CD4-positive, alpha-beta T cell treated with Interferon alpha-2 for 1 hour (primary cell): ENCODE data around the gene RNF220.
"Not testable (repeated sequence)": the region's sequence is repeated elsewhere in the genome, so short reads cannot be mapped to it uniquely, and the experiment has no call there.

Source experiments
- DNase-seq, 2 donors: peaks; one replicate each; pipeline ENCODE4 v3.0.0-alpha.2; 2020 to 2022

The RNF220 gene

DNA sequence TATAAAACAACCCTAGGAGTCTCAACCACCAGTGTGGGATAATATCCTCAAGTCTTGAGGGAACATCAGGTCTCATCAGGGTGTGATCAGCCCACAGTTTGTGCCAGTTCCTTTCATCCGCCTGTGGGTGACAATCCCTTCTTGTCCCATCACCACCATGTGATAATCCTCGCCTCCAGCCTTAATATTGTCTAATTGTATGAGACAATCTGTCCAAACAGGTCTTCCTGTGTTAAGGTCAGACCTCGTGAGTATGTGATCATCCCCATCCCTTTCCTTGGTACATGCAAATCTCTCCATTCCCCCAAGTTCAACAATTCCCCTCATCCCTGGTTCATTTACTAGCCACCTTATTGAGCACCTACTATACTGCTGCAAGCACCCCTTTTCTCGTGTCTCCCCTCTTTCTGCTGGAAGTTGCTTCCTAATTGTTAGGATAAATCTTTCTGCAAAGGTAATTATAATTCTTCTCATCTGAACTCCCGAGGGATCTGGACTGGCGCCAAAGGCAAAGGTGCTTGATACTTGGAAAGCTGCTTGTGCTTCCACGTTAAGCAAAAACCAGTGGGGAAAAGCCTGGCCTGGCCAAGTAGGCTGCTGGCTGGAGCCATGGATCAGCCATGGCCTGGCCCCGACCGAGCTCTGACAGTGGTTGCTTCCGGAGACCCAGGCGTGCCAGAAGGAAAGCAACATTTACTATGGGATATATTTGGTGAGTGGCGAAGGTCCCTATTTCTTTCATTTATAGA lies 92.5 kb downstream of the RNF220 start:
- no peak for DNase-seq

DNA sequence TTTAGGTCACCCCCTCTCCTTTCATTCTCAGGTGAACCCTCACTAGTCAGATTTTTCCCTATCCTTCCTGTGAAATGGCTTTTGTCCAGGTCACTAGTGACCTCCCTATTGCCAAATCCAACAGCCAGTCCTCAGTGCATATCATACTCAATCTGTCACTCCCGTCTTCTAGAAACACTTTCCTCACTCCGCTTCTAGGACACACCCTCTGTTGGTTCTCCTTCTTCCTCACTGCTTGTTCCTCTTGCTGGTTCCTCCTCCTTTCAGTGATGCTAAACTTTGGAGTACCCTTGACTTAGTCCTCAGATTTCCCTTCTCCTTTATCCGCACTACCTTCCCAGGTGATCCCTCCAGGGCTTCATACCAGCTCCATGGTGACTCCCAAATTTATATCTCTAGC lies 94.3 kb downstream of the RNF220 start:
- DNase-seq, result no peak

DNA sequence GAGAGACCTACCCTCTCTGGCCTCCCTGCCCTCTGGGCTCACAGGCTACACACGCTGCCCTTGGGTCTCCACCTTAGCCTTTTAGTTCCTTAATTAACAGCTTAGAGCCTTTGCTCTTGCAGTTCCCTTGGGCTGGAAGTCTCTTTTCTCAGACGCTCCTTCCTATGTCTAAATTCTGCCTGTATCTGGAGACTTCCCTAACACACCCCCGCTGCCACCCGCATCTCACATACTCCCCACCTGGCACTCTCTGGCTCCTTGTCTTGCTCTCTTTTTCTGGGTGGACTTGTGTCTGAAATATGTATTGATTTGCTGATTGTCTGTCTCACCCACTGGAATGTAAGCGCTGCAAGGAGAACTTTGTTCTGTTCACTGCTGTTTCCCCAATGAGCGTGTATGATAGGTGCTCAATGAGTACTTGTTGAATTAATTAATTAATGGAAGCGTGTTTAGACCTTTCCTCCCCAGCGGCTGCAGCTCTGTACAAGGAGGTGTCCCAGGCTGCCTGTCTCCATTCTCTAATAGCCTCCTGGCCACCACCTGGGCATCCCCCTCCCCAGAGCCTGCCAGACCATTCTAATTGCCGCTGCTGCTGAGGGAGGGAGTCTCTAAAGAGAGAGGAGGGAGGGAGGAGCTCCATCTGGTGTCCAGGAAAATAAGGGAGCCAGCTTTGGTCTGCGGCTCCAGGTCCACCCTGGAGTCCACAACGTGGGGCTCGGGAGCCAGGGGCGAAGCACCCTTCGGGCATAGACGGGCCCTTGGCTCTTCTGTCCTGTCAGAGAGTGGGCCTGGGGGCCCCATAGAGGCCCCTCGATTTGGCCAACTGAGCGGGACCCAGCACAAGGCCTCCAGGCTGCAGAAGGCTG lies 95.4 kb downstream of the RNF220 start:
- DNase-seq, result no peak

DNA sequence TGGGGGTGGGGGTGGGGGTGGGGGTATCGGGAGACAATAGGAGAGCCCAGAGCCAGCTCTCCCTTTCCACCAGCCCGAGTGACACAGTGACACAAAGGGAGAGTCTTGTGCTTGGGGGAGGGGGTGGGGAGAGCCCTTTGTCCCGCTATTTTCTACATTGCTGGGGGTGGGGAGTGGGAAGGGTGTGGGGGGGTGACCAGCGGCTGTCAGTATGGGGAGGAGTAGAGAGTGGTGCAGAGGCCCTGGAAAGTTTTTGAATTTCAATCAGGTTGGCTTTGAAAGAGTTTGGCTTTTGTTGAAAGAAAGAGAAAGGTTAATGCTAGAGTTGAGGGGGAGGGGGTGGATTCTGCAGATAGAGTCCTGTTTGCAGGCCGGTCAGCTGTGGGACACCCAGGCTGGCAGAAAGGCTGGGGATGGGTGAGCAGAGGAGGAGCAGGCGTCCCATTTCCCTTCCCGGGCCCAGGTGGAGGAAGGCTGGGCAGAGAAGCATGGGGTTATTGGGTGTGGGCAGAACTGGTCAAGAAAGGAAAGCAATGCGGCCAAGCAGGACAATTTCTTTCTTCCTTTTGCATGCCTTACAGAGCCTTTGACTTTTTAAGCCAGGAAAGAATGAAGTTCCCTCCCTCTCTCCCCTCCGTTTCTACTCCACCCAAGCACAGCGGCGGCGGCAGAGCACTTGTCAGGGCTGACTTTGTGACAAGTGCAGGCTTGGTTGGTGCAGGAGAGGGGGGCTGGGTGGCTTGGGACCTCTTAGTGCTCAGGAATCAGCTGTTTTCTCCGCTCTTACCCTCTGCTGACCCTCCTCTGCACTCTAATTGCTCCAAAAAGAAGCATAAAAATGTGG lies 96.2 kb downstream of the RNF220 start:
- no peak for DNase-seq

DNA sequence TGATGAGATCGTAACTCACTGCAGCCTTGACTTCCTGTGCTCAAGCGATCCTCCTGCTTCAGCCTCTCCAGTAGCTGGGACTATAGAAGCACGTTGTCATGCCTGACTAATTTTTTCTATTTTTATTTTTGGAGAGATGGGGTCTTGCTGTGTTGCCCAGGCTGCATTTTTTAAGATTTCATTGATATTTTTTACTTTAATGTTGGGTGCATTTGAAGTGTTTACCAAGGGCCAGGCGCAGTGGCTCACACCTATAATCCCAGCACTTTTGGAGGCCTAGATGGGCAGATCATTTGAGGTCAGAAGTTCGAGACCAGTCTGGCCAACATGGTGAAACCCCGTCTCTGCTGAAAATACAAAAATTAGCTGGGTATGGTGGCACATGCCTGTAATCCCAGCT lies 97.8 kb downstream of the RNF220 start:
- not testable (repeated sequence) for DNase-seq

DNA sequence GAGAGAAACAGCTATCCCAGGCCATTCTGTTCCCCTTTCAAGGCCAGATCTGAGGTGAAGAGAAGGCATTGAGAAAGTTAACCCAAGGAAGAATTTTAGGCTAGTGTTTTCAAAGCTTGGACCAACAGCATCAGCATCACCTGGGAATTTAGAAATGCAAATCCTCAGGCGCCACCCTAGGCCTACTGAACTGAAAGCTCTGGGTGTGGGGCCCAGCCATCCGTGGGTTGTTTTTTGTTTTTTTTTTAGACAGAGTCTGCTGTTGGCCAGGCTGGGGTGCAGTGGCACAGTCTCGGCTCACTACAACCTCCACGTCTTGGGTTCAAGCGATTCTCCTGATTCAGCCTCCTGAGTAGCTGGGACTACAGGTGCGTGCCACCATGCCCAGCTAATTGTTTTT lies 98.6 kb downstream of the RNF220 start:
- DNase-seq, result no peak

DNA sequence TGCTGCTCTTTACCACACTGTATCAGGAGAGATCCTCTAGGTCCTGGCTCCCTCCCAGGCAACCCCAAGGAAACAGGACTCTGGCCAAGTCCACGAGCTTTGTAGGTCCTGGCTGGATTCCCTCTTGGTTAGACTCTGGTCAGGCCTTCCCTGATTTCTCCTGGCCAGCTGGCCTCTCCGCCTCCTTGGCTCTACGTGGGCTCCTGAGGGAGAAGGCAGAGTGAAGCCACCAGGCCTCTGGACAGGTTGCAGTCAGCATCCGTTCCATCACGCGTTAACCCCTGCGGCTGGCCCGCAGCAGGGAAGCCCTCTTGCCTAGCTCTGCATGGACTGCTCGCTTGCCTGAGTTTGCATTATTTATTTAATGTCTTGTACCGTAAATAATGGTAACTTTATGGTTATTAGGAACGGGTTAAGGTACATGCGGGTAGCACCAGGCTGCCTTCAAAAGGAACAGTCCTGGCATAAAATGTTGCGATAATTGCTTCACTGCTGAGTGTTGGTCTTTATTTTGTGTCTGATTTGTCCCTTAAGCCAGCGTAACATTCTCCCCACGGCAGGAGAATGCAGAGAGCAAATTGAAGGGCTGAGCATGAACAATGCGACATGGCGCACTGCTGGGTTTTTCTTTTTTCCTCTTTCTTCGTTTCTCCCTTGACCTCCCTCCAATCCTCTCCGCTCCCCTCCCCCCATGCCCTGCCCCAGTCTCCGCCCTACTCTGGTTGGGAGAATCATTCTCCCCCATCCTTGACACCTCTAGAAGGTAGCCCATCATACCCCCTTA lies 100.3 kb downstream of the RNF220 start:
- no peak for DNase-seq

DNA sequence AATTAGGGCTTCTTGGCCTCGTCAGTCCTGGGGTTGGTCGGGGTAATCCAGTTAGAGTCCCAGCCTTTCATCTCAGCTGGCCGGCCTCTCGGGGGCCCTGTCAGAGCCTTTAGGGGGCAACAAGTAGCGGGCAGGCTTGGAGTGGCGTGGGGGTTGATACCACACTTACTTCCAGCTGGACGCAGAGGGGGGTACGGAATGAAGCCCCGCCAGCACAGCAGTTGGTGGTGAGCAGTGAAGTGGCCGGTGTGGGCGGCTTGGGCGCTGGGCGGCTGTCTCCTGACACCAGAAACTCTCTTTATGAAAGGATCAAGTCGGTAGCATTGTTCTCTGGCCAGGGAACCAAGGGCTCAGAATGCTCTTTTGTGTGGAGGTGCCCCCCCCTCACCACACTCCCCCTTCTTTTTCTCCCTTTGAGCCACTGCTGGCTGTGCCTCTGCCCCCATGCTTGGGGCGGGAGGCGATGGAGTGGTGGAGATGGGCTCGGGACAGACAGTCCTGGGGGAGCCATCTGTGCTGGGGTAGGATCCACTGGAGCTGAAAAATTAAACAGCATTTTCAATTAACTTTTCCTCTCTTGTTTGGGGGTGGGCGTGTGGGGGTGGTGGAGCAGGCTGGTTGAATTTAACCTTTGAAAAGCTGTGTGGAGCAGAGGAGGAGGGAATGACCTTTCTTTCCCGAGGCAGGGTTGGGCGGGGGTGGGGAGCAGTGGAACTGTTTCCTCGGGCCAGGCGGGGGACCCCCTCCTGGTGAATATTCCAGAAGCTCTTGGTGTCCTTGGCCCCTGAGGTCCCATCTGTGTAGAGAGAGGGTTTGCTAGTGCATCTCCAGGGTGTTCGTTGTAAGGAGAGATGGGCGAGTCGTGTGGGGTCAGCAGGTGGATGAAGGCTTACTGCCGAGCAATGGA lies 102.7 kb downstream of the RNF220 start:
- DNase-seq, result no peak

DNA sequence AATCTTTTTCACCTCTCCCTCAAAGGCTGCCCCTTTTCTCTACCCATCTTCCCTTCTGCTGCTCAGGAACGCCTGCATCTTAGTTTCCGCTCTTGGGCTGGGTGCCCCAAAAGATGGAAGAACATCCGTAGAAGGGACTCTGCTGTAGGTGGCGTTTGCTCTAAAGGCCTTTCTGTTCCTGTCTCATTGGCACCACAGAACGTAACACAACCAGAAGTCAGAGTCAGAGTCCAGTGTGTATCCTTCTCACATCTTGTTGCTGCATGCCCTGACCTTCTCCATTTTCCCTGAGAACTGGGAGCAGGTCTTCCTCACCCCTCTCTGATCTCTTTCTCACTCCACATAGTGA lies 103.3 kb downstream of the RNF220 start:
- DNase-seq, result no peak

DNA sequence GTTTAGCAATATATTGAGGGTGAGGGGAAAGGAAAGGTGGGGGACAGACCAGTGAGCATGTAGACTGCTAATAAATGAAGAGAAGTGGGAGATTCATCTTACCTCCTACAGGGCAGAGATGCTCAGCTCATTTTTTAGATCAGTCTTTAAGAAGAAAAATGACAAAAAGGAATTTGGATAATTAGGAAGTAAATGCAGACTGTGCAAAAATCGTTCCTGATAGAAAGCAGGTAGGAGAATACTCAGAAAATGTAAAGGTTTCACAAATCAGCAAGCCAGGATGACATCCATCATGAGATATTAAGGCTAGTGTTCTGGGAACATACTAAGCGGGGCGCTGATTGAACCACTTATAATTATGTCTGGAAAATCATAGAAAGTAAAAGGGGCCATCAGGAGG lies 106.3 kb downstream of the RNF220 start:
- no peak for DNase-seq

DNA sequence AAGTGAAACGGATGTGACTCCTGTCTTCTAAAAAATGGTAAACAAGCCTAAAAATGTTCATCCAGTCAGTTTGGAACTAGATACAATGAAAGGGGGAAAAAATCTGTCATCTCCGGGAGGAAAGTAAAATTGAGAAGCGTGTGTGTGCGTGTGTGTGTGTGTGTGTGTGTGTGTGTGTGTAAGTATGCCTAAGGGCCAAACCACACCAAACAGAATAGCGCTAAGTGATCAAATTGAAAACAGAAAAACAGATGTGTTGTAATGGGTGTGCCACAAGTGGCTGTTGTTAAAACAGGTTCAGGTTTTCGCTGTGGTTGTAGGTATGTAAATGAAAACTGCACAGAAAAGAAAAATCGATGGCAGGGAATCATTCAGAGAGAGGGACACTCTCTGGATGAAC lies 106.7 kb downstream of the RNF220 start:
- peak in 1 of 2 donors; percentile 10 for DNase-seq

DNA sequence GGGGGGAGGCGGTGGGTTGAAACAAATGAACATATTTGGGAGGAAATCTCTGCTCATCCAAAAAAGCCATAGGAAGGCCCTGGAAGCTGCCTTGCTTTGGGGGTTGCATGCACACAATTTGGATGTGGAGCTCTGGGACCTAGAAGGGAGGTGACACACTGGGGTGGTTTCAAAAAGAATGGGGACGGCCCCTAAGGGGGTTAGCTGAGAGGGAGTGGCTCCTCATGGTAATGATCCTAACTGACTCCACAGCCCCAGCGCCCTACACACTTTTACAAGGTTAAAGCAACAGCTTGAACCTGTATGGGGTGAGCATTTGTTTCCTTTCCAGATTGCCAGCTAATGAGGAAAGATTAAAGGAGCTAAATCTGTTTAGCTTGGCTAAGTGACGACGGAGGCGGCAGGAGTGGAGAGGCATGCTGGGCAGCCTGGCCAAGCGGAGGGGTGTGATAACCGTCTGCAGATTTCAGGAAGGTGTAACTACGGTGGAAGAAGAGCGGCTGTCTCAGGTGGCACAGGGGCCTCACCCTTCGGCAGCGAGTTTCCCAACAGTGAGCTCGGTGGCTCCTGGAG lies 107.3 kb downstream of the RNF220 start:
- no peak for DNase-seq

DNA sequence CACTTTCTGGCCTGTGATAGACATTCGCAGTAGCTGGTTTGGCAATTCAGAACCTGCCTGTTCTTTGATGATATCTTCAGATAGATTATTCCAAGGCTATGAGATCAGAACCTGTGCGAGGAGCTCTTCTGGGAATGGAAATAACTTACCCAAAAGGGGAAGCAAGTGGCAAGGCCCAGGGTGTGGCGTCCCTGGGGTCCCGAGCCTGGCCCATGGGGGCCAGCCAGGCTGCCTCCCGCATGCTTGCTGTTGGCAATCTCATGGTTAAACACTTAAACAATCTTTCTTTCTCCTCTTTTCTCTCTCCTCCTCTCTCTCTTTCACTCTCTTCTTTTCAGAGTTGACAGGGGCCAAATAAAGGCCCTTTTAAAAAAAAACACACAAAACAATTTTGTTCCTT lies 108.1 kb downstream of the RNF220 start:
- DNase-seq, result no peak

DNA sequence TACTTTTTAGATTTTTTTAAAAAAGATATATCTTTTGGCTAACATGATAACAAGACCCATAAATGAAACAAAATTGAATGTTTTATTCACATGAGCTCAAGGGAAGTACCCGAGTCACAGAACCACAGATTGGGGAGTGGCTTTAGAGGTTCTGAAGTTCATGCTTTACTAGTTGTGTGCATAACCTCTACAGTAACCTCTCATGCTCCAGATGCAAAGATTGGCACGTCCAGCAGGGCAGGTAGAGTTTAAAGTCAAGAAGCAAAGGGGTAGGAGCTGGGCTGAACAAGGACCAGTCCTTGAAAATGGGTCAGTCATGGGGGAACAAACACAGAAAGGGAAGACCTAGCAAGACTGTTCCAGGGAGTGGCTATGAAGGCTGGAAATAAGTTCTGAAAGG lies 109.6 kb downstream of the RNF220 start:
- no peak for DNase-seq

DNA sequence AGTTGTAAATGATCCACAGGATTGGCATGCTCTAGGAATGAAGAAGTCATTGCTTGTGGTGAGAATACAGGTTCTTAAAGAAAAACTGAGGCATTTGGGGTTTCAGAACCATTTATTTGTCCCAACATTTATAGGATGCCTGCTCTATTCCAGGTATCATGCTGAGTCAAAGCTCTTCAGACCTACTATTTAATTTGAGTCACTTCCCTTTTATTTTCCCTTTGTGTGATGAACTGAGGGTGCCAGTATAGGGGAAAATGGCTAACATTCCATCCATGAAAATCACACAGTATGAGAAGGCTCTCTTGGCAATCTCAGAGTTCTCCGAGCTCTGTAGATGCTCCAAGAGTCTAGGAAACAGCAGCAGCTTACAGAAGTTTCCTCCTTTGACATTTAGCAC lies 110.4 kb downstream of the RNF220 start:
- DNase-seq, result no peak

DNA sequence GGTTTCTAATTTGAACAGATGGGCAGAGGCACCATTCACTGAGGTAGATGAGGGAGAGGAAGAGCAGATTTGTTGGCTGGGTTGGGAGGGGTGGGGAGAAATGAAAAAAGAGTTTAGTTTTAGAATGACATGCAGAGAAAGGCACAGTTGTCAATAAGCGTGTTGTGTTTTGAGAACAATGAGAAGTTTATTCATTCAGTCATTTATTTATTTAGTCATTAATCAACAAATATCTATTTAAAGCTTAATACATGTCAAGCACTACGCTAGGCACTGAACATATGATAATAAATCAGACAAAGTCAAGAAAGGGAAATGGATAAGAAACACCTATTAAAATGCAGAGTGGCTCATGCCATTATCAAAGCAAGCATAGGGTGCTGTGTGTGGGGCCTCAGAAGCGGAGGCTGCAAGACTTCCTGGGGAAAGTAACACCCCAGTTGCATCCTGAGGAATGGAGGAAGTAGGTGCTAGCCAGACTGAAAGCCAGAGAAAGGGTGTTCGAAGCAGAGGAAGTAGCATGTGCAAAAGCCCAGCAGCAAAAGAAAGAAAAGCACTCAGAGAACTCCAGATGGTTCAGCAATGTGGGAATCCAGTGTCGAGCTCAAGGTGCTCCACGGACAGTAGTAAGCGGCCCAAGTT lies 114.1 kb downstream of the RNF220 start:
- DNase-seq, result peak in 1 of 2 donors; percentile 17

DNA sequence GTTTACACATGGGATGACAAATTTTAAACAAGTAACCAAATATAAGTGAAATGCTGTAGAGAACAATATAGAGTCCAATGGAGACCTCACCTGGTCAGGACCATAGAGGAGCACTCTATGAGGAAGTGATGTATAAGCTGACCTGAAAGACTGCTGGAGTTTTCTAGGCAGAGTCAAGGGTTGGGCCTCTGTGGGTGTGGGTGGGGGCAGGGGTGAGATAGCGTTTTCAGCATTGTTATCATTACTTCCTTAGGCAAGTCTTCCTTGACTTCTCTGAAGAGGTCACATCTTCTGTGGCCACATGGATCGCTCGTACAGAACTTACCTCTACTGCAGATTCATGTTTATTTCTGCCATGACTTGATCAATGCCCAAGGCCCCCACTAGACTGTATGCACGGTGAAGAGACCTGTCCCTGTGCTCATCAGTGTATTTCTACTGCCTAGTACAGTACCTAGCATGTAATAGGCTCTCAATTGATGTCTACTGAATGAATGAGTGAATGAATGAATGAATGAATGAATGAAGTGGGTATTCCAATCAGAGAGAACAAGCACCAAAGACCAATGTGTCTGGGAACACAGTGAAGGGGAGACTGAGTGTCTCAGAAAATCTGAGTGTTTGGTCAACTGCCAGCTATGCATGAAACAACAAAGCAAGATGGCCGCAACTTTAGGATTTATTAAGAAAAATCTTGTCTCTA lies 116.5 kb downstream of the RNF220 start:
- no peak for DNase-seq

DNA sequence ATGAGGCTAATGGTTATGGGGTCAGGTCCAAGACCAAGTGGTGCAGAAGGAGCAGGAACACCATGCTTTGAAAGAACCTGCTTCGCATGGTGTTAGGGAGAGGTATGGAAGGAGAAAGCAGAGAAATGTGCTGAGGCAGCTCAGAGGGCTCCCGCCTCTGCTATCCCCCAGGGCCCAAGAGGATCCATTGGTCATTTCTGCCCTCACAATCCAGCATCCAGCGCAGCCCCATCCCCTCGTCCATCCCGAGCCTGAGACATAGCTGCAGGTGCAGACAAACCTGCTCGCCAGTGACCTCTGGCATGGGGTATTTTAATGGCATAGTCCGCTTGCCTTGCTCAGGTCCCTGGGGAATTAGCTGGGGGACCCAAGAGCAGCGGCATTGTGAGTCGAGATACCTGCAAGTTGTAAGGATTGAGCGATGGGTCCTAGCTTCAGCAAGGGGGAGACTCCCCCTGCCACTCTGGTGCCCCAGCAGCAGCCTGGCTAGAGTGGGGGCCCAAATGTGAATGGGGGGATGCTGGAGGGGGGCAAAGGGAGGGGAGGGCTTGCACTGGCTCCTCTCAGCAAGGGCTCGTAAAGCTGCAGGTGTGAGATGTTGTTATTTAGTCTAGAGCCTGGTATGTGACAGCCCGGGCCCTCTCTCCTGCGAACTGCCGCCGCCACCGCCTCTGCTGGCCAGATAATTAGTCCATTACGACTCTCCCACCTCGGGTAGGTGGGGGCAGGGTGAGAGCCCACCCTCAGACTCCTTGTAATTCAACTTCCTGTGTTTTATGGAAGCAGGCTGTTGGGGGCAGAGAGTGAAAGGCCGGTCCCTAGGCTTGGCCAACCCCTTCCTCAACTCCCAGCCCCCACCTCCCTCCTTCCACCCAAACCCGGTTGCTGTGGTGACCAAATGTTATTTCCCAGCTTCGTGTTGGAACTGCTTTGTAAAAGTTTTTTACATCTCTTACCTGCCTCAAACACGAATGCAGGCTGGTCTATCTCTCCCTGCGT lies 118.8 kb downstream of the RNF220 start:
- no peak for DNase-seq
